Body of pancreas (tissue), 4 donors: ENCODE measurements around the gene NOSTRIN. TPM values are rescaled to one million over a fixed set of nuclear protein-coding genes. Genes with fewer than 3 reads are reported as not detected.

Experiments
- ATAC-seq: fragments of 150-250 bp; one replicate; pipeline ENCODE4 v1.9.1; 2016
- DNase-seq, 4 donors: peaks; one replicate each; pipeline ENCODE4 v3.0.0-alpha.2; 2019
- H3K27ac ChIP-seq, 4 donors: fragments of 200-600 bp; sonication (generic); 1 replicate in 3 of 4; 2 replicates in 1 of 4; pipeline versions ENCODE4 v1.5.1 to v1.6.1; 2016 to 2019; ENCODE audit warnings: mild to moderate bottlenecking in 1 of 4, mixed read lengths in 1 of 4, moderate library complexity in 1 of 4
- H3K27me3 ChIP-seq, 2 donors: fragments of 200-600 bp; sonication (generic); one replicate each; pipeline ENCODE4 v1.6.0; 2016; ENCODE audit warnings: mild to moderate bottlenecking in 1 of 2
- H3K36me3 ChIP-seq, 2 donors: fragments of 200-600 bp; sonication (generic); replicated peaks in 1 of 2; 2 replicates each; pipeline ENCODE4 v1.5.1; 2016; ENCODE audit warnings: low read depth in 2 of 2; ENCODE audit not compliant: insufficient read depth in 1 of 2
- H3K4me1 ChIP-seq: fragments of 200-600 bp; sonication (generic); one replicate; pipeline ENCODE4 v1.6.0; 2016
- H3K4me3 ChIP-seq, 2 donors: fragments of 200-600 bp; sonication (generic); 1 replicate in 1 of 2; 2 replicates in 1 of 2; pipeline ENCODE4 v1.5.1; 2016 to 2019
- H3K9me3 ChIP-seq, 3 donors: fragments of 200-600 bp; sonication (generic); 1 replicate in 2 of 3; 2 replicates in 1 of 3; pipeline ENCODE4 v1.5.1; 2016
- CTCF ChIP-seq, 7 experiments: fragments of 450-650 bp in 4 of 7; fragments of 200-600 bp in 3 of 7; sonication (generic) in 3 of 7; IDR thresholded peaks; one replicate each; pipeline ENCODE4 v1.5.1; 2016 to 2019; ENCODE audit warnings: antibody characterized with exemption in 7 of 7
- POLR2A ChIP-seq, 3 donors: fragments of 450-650 bp; IDR thresholded peaks; one replicate each; pipeline ENCODE4 v1.6.1; 2016; ENCODE audit warnings: antibody characterized with exemption in 3 of 3, mild to moderate bottlenecking in 2 of 3
- WGBS, 2 donors: methylation state at CpG; one replicate each; pipeline ENCODE4 v1.1.5; 2017; 5-methylcytosine and 5-hydroxymethylcytosine counted together
- intact Hi-C: fragments of 100-400 bp; cut with DNase I; formaldehyde crosslinking; loops from one replicate; pipeline ENCODE4 v1.15.1; 2023
- total RNA-seq, 2 donors: library from RNA; depleted of rRNA; stranded (reverse); fragments of >200 nt; gene quantifications; one replicate each; pipeline ENCODE4 v1.1.0, GENCODE V29; 2016

The NOSTRIN gene
- total RNA-seq, 2 donors from 2014 or later: 34.8 to 64.3 TPM

- ATAC-seq (no peak), DNase-seq (no peak)
- TF ChIP-seq POLR2A (IDR thresholded peaks at IDR 0.05) (no peak), CTCF (IDR thresholded peaks at IDR 0.05) (no peak)
- Histone ChIP-seq H3K4me1 (peaks cover 4% of the 10 kb centered on the region), H3K27me3 (no peaks in the 10 kb centered on the region), H3K36me3 (no peaks in the 10 kb centered on the region), H3K27ac (no peak overlapping the region), H3K9me3 (no peaks in the 10 kb centered on the region), H3K4me3 (no peak overlapping the region)
- WGBS, 2 donors: 60 to 88% methylated on average over 3 of the region's 3 CpGs
- intact Hi-C loops: no loop called here
These were observed 89.9 kb downstream of the NOSTRIN start for GRCh38 chr2:168892327-168892726.

- H3K27me3 ChIP-seq: no peaks in the 10 kb centered on the region
- DNase-seq (no peak), ATAC-seq (no peak)
- no peaks in the 10 kb centered on the region for H3K9me3 ChIP-seq
- H3K4me3 ChIP-seq: no peak overlapping the region
- no peak overlapping the region for H3K27ac ChIP-seq
- TF ChIP-seq POLR2A (IDR thresholded peaks at IDR 0.05): no peak
- TF ChIP-seq CTCF (IDR thresholded peaks at IDR 0.05): no peak
- peaks cover 4% of the 10 kb centered on the region for H3K4me1 ChIP-seq
- intact Hi-C loops: no loop called here
- WGBS, 2 donors: 75 to 83% methylated on average over 1 of the region's 1 CpG
- no peaks in the 10 kb centered on the region for H3K36me3 ChIP-seq
These were observed 91.7 kb downstream of the NOSTRIN start for GRCh38 chr2:168894101-168894500.

- intact Hi-C loops: no loop called here
- no peak for ATAC-seq
- TF ChIP-seq POLR2A (IDR thresholded peaks at IDR 0.05): no peak
- TF ChIP-seq CTCF (IDR thresholded peaks at IDR 0.05): no peak
- H3K9me3 ChIP-seq: no peaks in the 10 kb centered on the region
- no peaks in the 10 kb centered on the region for H3K36me3 ChIP-seq
- H3K4me1 ChIP-seq: peaks cover 4% of the 10 kb centered on the region
- no peaks in the 10 kb centered on the region for H3K27me3 ChIP-seq
- H3K4me3 ChIP-seq: no peak overlapping the region
- no peak for DNase-seq
- H3K27ac ChIP-seq: no peak overlapping the region
These were observed 92.3 kb downstream of the NOSTRIN start for GRCh38 chr2:168894720-168895119.

GRCh38 chr2:168895771-168896170 is 93.3 kb downstream of the NOSTRIN start:
- intact Hi-C loops: no loop called here
- DNase-seq (no peak), ATAC-seq (no peak)
- Histone ChIP-seq H3K4me1 (no peaks in the 10 kb centered on the region), H3K9me3 (no peaks in the 10 kb centered on the region), H3K4me3 (no peak overlapping the region), H3K36me3 (no peaks in the 10 kb centered on the region), H3K27me3 (no peaks in the 10 kb centered on the region), H3K27ac (no peak overlapping the region)
- no peak for TF ChIP-seq CTCF (IDR thresholded peaks at IDR 0.05)
- no peak for TF ChIP-seq POLR2A (IDR thresholded peaks at IDR 0.05)

- DNase-seq: no peak
- H3K9me3 ChIP-seq: no peaks in the 10 kb centered on the region
- no peaks in the 10 kb centered on the region for H3K36me3 ChIP-seq
- intact Hi-C loops: no loop called here
- 67 to 70% methylated on average over 4 of the region's 4 CpGs for WGBS, 2 donors
- H3K4me1 ChIP-seq: no peaks in the 10 kb centered on the region
- no peak overlapping the region for H3K4me3 ChIP-seq
- ATAC-seq: no peak
- H3K27me3 ChIP-seq: no peaks in the 10 kb centered on the region
- no peak for TF ChIP-seq CTCF (IDR thresholded peaks at IDR 0.05)
- TF ChIP-seq POLR2A (IDR thresholded peaks at IDR 0.05): no peak
- no peak overlapping the region for H3K27ac ChIP-seq
These were observed 94.3 kb downstream of the NOSTRIN start for GRCh38 chr2:168896783-168897182.
